Cardiac muscle cell (in vitro differentiated cells and primary cell): ENCODE data around the gene ZFYVE28. TPM values are rescaled to one million over a fixed set of nuclear protein-coding genes. Genes with fewer than 3 reads are reported as not detected.

Source experiments
- DNase-seq, 2 donors: peaks; one replicate each; pipeline versions ENCODE4 v3.0.0 to v3.0.0-alpha.2; 2010 to 2017; ENCODE audit warnings: low read depth in 1 of 2, low spot score in 1 of 2
- H3K27ac ChIP-seq: fragments of 200-600 bp; sonication (generic); 2 replicates; pipeline ENCODE4 v1.5.1; 2016
- H3K27me3 ChIP-seq: fragments of 200-600 bp; sonication (generic); 2 replicates; pipeline ENCODE4 v1.6.0; 2016; ENCODE audit warnings: control low read depth
- H3K36me3 ChIP-seq: fragments of 200-600 bp; sonication (generic); 2 replicates; pipeline ENCODE4 v1.5.1; 2016; ENCODE audit warnings: control low read depth
- H3K4me1 ChIP-seq: fragments of 200-600 bp; sonication (generic); 2 replicates; pipeline ENCODE4 v1.8.1; 2017; ENCODE audit warnings: low read depth, mild to moderate bottlenecking, mixed run types
- H3K4me3 ChIP-seq: fragments of 200-600 bp; sonication (generic); 2 replicates; pipeline ENCODE4 v1.5.1; 2016; ENCODE audit warnings: mild to moderate bottlenecking
- H3K9me3 ChIP-seq: fragments of 200-600 bp; sonication (generic); 2 replicates; pipeline ENCODE4 v1.5.1; 2017; ENCODE audit warnings: low read depth, mild to moderate bottlenecking, control low read depth
- CTCF ChIP-seq: IDR thresholded peaks from 2 replicates; pipeline ENCODE4 v1.5.1; 2012; ENCODE audit warnings: low read depth, mild to moderate bottlenecking, low read length
- polyA plus RNA-seq: library from polyadenylated mRNA; unstranded; fragments of >200 nt; fragmentation: Nextera tagmentation; extraction: Ambion mirVana; gene quantifications from 2 replicates; pipeline ENCODE4 v1.2.1, GENCODE V29; 2016
- total RNA-seq: library from RNA; depleted of rRNA; stranded (reverse); fragments of >200 nt; gene quantifications from 2 replicates; pipeline ENCODE4 v1.2.3, GENCODE V29; 2016

ZFYVE28 gene
- total and polyA plus RNA-seq, 2 experiments from 2014 or later = 1.3 to 4.0 TPM

GRCh38 chr4:2331519-2332200 lies 86.8 kb downstream of the ZFYVE28 start:
- TF ChIP-seq CTCF = no peak
- Histone ChIP-seq H3K9me3 (no peaks in the 10 kb centered on the region), H3K27ac (no peak overlapping the region), H3K27me3 (no peaks in the 10 kb centered on the region), H3K4me3 (no peak overlapping the region), H3K36me3 (no peaks in the 10 kb centered on the region), H3K4me1 (no peaks in the 10 kb centered on the region)
- no peak for DNase-seq

GRCh38 chr4:2331043-2331420 lies 87.4 kb downstream of the ZFYVE28 start:
- H3K4me3 ChIP-seq = no peak overlapping the region
- H3K36me3 ChIP-seq = no peaks in the 10 kb centered on the region
- H3K27ac ChIP-seq = no peak overlapping the region
- no peaks in the 10 kb centered on the region for H3K9me3 ChIP-seq
- H3K4me1 ChIP-seq = no peaks in the 10 kb centered on the region
- no peaks in the 10 kb centered on the region for H3K27me3 ChIP-seq
- no peak for DNase-seq
- TF ChIP-seq CTCF = no peak

GRCh38 chr4:2330091-2331042 lies 88.1 kb downstream of the ZFYVE28 start:
- Histone ChIP-seq H3K36me3 (no peaks in the 10 kb centered on the region), H3K9me3 (no peaks in the 10 kb centered on the region), H3K27ac (no peak overlapping the region), H3K4me1 (no peaks in the 10 kb centered on the region), H3K4me3 (no peak overlapping the region), H3K27me3 (no peaks in the 10 kb centered on the region)
- DNase-seq = peak in 1 of 2 donors; percentile 88
- TF ChIP-seq CTCF = peak; percentile 23

- DNase-seq = no peak
- Histone ChIP-seq H3K4me1 (no peaks in the 10 kb centered on the region), H3K27me3 (no peaks in the 10 kb centered on the region), H3K9me3 (no peaks in the 10 kb centered on the region), H3K27ac (no peak overlapping the region), H3K36me3 (no peaks in the 10 kb centered on the region), H3K4me3 (no peak overlapping the region)
- TF ChIP-seq CTCF = no peak
Measured at GRCh38 chr4:2327579-2327978, 90.9 kb downstream of the ZFYVE28 start.

GRCh38 chr4:2324891-2325290 lies 93.6 kb downstream of the ZFYVE28 start:
- Histone ChIP-seq H3K27ac (no peak overlapping the region), H3K4me3 (no peak overlapping the region), H3K9me3 (no peaks in the 10 kb centered on the region), H3K36me3 (no peaks in the 10 kb centered on the region), H3K4me1 (no peaks in the 10 kb centered on the region), H3K27me3 (no peaks in the 10 kb centered on the region)
- TF ChIP-seq CTCF = no peak
- DNase-seq = peak in 1 of 2 donors; percentile 21
